H1 (cell line): ENCODE measurements around the gene C19orf67. TPM values are rescaled to one million over a fixed set of nuclear protein-coding genes. Genes with fewer than 3 reads are reported as not detected.

ENCODE experiments used
- CTCF ChIA-PET: fragments of 300-600 bp; sonication (Branson Sonifier 250); formaldehyde crosslinking; loops from one replicate; lab custom pipeline; 2021; ENCODE audit not compliant: partially characterized antibody; lab: Charles Lee
- POLR2A ChIA-PET: fragments of 300-600 bp; sonication (Branson Sonifier 250); formaldehyde crosslinking; loops from one replicate; lab custom pipeline; 2021; ENCODE audit warnings: inconsistent platforms; ENCODE audit not compliant: partially characterized antibody; lab: Charles Lee
- DNase-seq, 2 experiments: peaks; one replicate each; pipeline versions ENCODE4 v3.0.0 to v3.0.0-alpha.2; 2010 to 2022; ENCODE audit warnings: low spot score in 2 of 2, low read depth in 1 of 2, mixed read lengths in 1 of 2
- FAIRE-seq: peaks from 2 replicates; lab custom pipeline; 2011; peaks lifted over from hg19 to GRCh38; lab: Jason Lieb, UNC
- H2AFZ ChIP-seq: 2 replicates; pipeline ENCODE4 v1.8.1; 2012; ENCODE audit warnings: low read length, inconsistent platforms
- H2AK5ac ChIP-seq: 2 replicates; pipeline ENCODE4 v1.6.1; 2013; ENCODE audit warnings: low read depth, low read length
- H2BK120ac ChIP-seq: replicated peaks from 2 replicates; pipeline ENCODE3; 2013; ENCODE audit warnings: low read depth, low read length, inconsistent platforms
- H2BK12ac ChIP-seq: 2 replicates; pipeline ENCODE4 v1.6.1; 2013; ENCODE audit warnings: low read depth, low read length
- H2BK15ac ChIP-seq: 2 replicates; pipeline ENCODE4 v1.6.1; 2013; ENCODE audit warnings: low read length
- H2BK20ac ChIP-seq: 2 replicates; pipeline ENCODE4 v1.6.1; 2013; ENCODE audit warnings: low read length
- H2BK5ac ChIP-seq: 2 replicates; pipeline ENCODE4 v1.6.1; 2013; ENCODE audit warnings: low read depth, low read length
- H3K14ac ChIP-seq: 2 replicates; pipeline ENCODE4 v1.6.1; 2013; ENCODE audit warnings: inconsistent platforms; ENCODE audit not compliant: insufficient read length
- H3K18ac ChIP-seq: 2 replicates; pipeline ENCODE4 v1.6.1; 2013; ENCODE audit warnings: low read length; ENCODE audit errors: extremely low read depth
- H3K23ac ChIP-seq: 2 replicates; pipeline ENCODE4 v1.6.1; 2013; ENCODE audit warnings: inconsistent platforms; ENCODE audit not compliant: insufficient read length
- H3K23me2 ChIP-seq: 2 replicates; pipeline ENCODE4 v1.6.1; 2013; ENCODE audit warnings: low read depth, low read length
- H3K27ac ChIP-seq: 2 replicates; pipeline ENCODE4 v1.6.1; 2011; ENCODE audit warnings: low read depth, low read length, inconsistent platforms
- H3K27me3 ChIP-seq, 4 experiments: replicated peaks in 1 of 4; 1 replicate in 1 of 4; 2 replicates in 3 of 4; pipeline versions ENCODE4 v1.6.1 to v1.8.1; 2011 to 2013; ENCODE audit warnings: low read length in 3 of 4, mild to moderate bottlenecking in 3 of 4, inconsistent platforms in 2 of 4, mixed read lengths in 2 of 4, moderate library complexity in 1 of 4; ENCODE audit not compliant: control insufficient read depth in 3 of 4, insufficient read depth in 3 of 4; ENCODE audit errors: extremely low read depth in 1 of 4
- H3K36me3 ChIP-seq, 4 experiments: 2 replicates each; pipeline versions ENCODE4 v1.6.1 to v1.8.1; 2011 to 2013; ENCODE audit warnings: mild to moderate bottlenecking in 4 of 4, low read length in 3 of 4, moderate library complexity in 2 of 4, control low read depth in 1 of 4, inconsistent platforms in 1 of 4; ENCODE audit not compliant: insufficient read depth in 4 of 4, control insufficient read depth in 2 of 4
- H3K4ac ChIP-seq: replicated peaks from 2 replicates; pipeline ENCODE3; 2013; ENCODE audit warnings: low read length, low read depth, mixed read lengths, inconsistent platforms; ENCODE audit not compliant: insufficient read length
- H3K4me1 ChIP-seq, 4 experiments: replicated peaks in 1 of 4; 1 replicate in 1 of 4; 2 replicates in 3 of 4; pipeline versions ENCODE4 v1.6.1 to v1.8.1; 2011 to 2013; ENCODE audit warnings: low read length in 3 of 4, inconsistent platforms in 2 of 4, mixed read lengths in 1 of 4; ENCODE audit not compliant: insufficient read depth in 4 of 4, control insufficient read depth in 3 of 4
- H3K4me2 ChIP-seq, 2 experiments: 2 replicates each; pipeline versions ENCODE4 v1.6.1 to v1.8.1; 2011 to 2013; ENCODE audit warnings: low read depth in 2 of 2, low read length in 2 of 2, control low read depth in 1 of 2, inconsistent platforms in 1 of 2, mild to moderate bottlenecking in 1 of 2; ENCODE audit not compliant: insufficient read depth in 1 of 2
- H3K4me3 ChIP-seq, 4 experiments: fragments of 200-600, 300-600 bp in 1 of 4; sonication (generic), shearing (Covaris generic), sonication (Bioruptor Twin) in 1 of 4; 2 replicates each; pipeline versions ENCODE4 v1.5.1 to v1.8.1; 2011 to 2016; ENCODE audit warnings: low read length in 4 of 4, low read depth in 3 of 4, control low read depth in 2 of 4, inconsistent platforms in 2 of 4, mild to moderate bottlenecking in 2 of 4, mixed read lengths in 1 of 4, moderate library complexity in 1 of 4; ENCODE audit not compliant: insufficient read depth in 2 of 4; ENCODE audit errors: extremely low read depth in 1 of 4
- H3K56ac ChIP-seq: replicated peaks from 2 replicates; pipeline ENCODE3; 2013; ENCODE audit warnings: low read depth, mild to moderate bottlenecking, mixed read lengths, low read length, inconsistent platforms; ENCODE audit not compliant: insufficient read length
- H3K79me1 ChIP-seq: 2 replicates; pipeline ENCODE4 v1.6.1; 2013; ENCODE audit warnings: low read depth, low read length, control low read depth
- H3K79me2 ChIP-seq, 2 experiments: 2 replicates each; pipeline versions ENCODE4 v1.6.1 to v1.8.1; 2012 to 2013; ENCODE audit warnings: low read length in 2 of 2, mild to moderate bottlenecking in 2 of 2, inconsistent platforms in 1 of 2; ENCODE audit not compliant: insufficient read depth in 2 of 2, control insufficient read depth in 1 of 2
- H3K9ac ChIP-seq, 4 experiments: replicated peaks in 1 of 4; 1 replicate in 1 of 4; 2 replicates in 3 of 4; pipeline versions ENCODE4 v1.6.1 to v1.8.1; 2011 to 2013; ENCODE audit warnings: low read depth in 3 of 4, low read length in 3 of 4, control low read depth in 2 of 4, mild to moderate bottlenecking in 2 of 4, moderate library complexity in 2 of 4, inconsistent platforms in 1 of 4; ENCODE audit errors: extremely low read depth in 1 of 4
- H3K9me3 ChIP-seq, 2 experiments: 2 replicates each; pipeline versions ENCODE4 v1.6.1 to v1.8.1; 2012 to 2013; ENCODE audit warnings: mild to moderate bottlenecking in 2 of 2, moderate library complexity in 2 of 2, control low read depth in 1 of 2, inconsistent platforms in 1 of 2, low read depth in 1 of 2, low read length in 1 of 2, mixed read lengths in 1 of 2; ENCODE audit not compliant: insufficient read depth in 2 of 2
- H4K20me1 ChIP-seq, 2 experiments: replicated peaks in 1 of 2; 2 replicates each; pipeline versions ENCODE3 to v1.8.1; 2011 to 2013; ENCODE audit warnings: inconsistent platforms in 2 of 2, low read length in 2 of 2, mild to moderate bottlenecking in 1 of 2; ENCODE audit not compliant: insufficient read depth in 2 of 2, control insufficient read depth in 1 of 2
- H4K5ac ChIP-seq: 2 replicates; pipeline ENCODE4 v1.6.1; 2013; ENCODE audit warnings: low read length, low read depth, mixed read lengths, inconsistent platforms; ENCODE audit not compliant: insufficient read length
- H4K8ac ChIP-seq: 2 replicates; pipeline ENCODE4 v1.8.0; 2013; ENCODE audit warnings: mild to moderate bottlenecking, moderate library complexity, low read length, inconsistent platforms; ENCODE audit not compliant: insufficient read depth; ENCODE audit errors: extremely low read depth
- H4K91ac ChIP-seq: replicated peaks from 2 replicates; pipeline ENCODE3; 2013; ENCODE audit warnings: low read length, mixed read lengths, inconsistent platforms; ENCODE audit not compliant: insufficient read length
- CEBPB ChIP-seq: IDR thresholded peaks from 2 replicates; pipeline ENCODE4 v1.6.1; 2012; ENCODE audit warnings: low read depth, low read length
- CTCF ChIP-seq, 3 experiments: IDR thresholded peaks; 1 replicate in 2 of 3; 2 replicates in 1 of 3; pipeline versions ENCODE4 v1.5.1 to v1.6.1; 2011; ENCODE audit warnings: low read length in 3 of 3, mild to moderate bottlenecking in 3 of 3, inconsistent platforms in 2 of 3, low read depth in 1 of 3, moderate library complexity in 1 of 3; ENCODE audit not compliant: insufficient read depth in 1 of 3; ENCODE audit errors: control extremely low read depth in 1 of 3
- NRF1 ChIP-seq: IDR thresholded peaks from 2 replicates; pipeline ENCODE4 v1.6.1; 2011; ENCODE audit warnings: mild to moderate bottlenecking, low read depth, low read length, improper control_type of control experiment
- TAF7 ChIP-seq: optimal IDR thresholded peaks from 2 replicates; pipeline ENCODE3; 2011; ENCODE audit warnings: low read depth, mild to moderate bottlenecking, inconsistent platforms, low read length, moderate library complexity, borderline replicate concordance
- WGBS, 2 experiments: shearing (Covaris generic) in 1 of 2; methylation state at CpG; one replicate each; pipeline versions ENCODE4 v1.1.6 to v1.1.7; 2013 to 2015; ENCODE audit warnings: low lambda C conversion rate in 2 of 2, mixed read lengths in 2 of 2, inconsistent platforms in 1 of 2, low coverage in 1 of 2, missing lambda C conversion rate in 1 of 2; ENCODE audit not compliant: insufficient replicate concordance in 2 of 2, insufficient coverage in 1 of 2, insufficient read length in 1 of 2; ENCODE audit errors: extremely low coverage in 1 of 2, missing lambda C conversion rate in 1 of 2; 5-methylcytosine and 5-hydroxymethylcytosine counted together
- polyA plus RNA-seq, 7 experiments: library from polyadenylated mRNA; depleted of rRNA in 3 of 7; stranded (reverse) in 5 of 7; unstranded in 2 of 7; fragments of >200 nt in 5 of 7; fragments of 200-250 nt in 2 of 7; gene quantifications; 1 replicate in 5 of 7; 2 replicates in 1 of 7; 4 replicates in 1 of 7; pipeline versions ENCODE4 v1.2.1 to v1.2.3, GENCODE V29; 2011 to 2013; ENCODE audit warnings: missing spikeins in 2 of 7, mixed read lengths in 2 of 7
- total RNA-seq: library from RNA; stranded (reverse); fragmentation: NEBNext Ultra II Directional; extraction: Animal tissue kit (Norgen Biotek cat#: 25700); gene quantifications from 2 replicates; pipeline ENCODE4 v1.2.1, GENCODE V29; 2021

Gene C19orf67
- total and polyA plus RNA-seq, 2 of the 8 experiments (the other 6 are each of a cell fraction or from before 2014, with no cell fraction given), result 0.12 TPM; not detected in 1

GRCh38 chr19:14106840-14107239, 21.3 kb upstream of the C19orf67 start:
- no peak overlapping the region for H2BK120ac ChIP-seq
- no peaks in the 10 kb centered on the region for H3K9me3 ChIP-seq
- no peaks in the 10 kb centered on the region for H3K36me3 ChIP-seq
- no peak overlapping the region for H3K27ac ChIP-seq
- H2AK5ac ChIP-seq, result no peak overlapping the region
- H3K79me1 ChIP-seq, result peaks cover 4% of the 10 kb centered on the region; the same call in 1 of the 2 replicates
- DNase-seq (no peak), FAIRE-seq (no peak)
- H3K79me2 ChIP-seq, result no peaks in the 10 kb centered on the region
- 95% methylated on average over 8 of the region's 16 CpGs; no CpG with 5 or more reads in 1 of the 2 experiments for WGBS, 2 experiments
- H4K5ac ChIP-seq, result no peak overlapping the region
- no peak overlapping the region for H3K4me3 ChIP-seq
- H2BK15ac ChIP-seq, result no peak overlapping the region
- H3K56ac ChIP-seq, result no peak overlapping the region
- H2BK20ac ChIP-seq, result no peak overlapping the region
- peaks cover 2 to 3% of the 10 kb centered on the region in 2 experiments for H4K20me1 ChIP-seq
- CTCF ChIA-PET, result interaction anchor here (1.0 to 11.3 kb wide), 3 partner anchors 10 to 41 kb away, joined by 3 to 105 read pairs (median 4); no protein-coding TSS in a partner anchor
- H4K91ac ChIP-seq, result no peak overlapping the region
- H3K9ac ChIP-seq, result no peak overlapping the region
- H2BK5ac ChIP-seq, result no peak overlapping the region
- H2AFZ ChIP-seq, result no peak overlapping the region
- TF ChIP-seq TAF7 (no peak), CTCF (IDR thresholded peaks at IDR 0.05; ENCODE audit: control extremely low read depth in 1 of 3, insufficient read depth in 1 of 3, low read depth in 1 of 3, low read length in 3 of 3) (peak in 1 of 3 experiments; percentile 4; a peak in 1 of 4 replicates), CEBPB (no peak), NRF1 (no peak)
- TF ChIP-seq, all 59 proteins: peak for 1
- H3K4me2 ChIP-seq, result no peak overlapping the region
- H3K14ac ChIP-seq, result no peak overlapping the region
- no peaks in the 10 kb centered on the region for H3K23me2 ChIP-seq
- H3K4me1 ChIP-seq, result peaks cover 0 to 2% (median under 1%) of the 10 kb centered on the region in 4 experiments; a peak in 3 of 7 replicates
- H3K23ac ChIP-seq, result no peak overlapping the region
- no peak overlapping the region for H3K4ac ChIP-seq
- no peak overlapping the region for H4K8ac ChIP-seq
- POLR2A ChIA-PET, result interaction anchor here (0.7 to 2.2 kb wide), 3 partner anchors 9 to 143 kb away, joined by 3 to 4 read pairs (median 3); no protein-coding TSS in a partner anchor
- no peak overlapping the region for H2BK12ac ChIP-seq
- no peaks in the 10 kb centered on the region for H3K27me3 ChIP-seq
- H3K18ac ChIP-seq, result no peak overlapping the region
